Stimulated activated CD4-positive, alpha-beta T cell treated with anti-CD3 and anti-CD28 coated beads, Interleukin-1b, Interleukin-23, amount 100 ng/mL, for 4 hours (primary cell): ENCODE results near the gene CDC27.
"Not testable (repeated sequence)": the region's sequence is repeated elsewhere in the genome, so short reads cannot be mapped to it uniquely, and the experiment has no call there.

Experiments
- DNase-seq, 2 donors: peaks; one replicate each; pipeline ENCODE4 v3.0.0-alpha.2; 2020; ENCODE audit warnings: low read depth in 2 of 2

Gene CDC27

DNA sequence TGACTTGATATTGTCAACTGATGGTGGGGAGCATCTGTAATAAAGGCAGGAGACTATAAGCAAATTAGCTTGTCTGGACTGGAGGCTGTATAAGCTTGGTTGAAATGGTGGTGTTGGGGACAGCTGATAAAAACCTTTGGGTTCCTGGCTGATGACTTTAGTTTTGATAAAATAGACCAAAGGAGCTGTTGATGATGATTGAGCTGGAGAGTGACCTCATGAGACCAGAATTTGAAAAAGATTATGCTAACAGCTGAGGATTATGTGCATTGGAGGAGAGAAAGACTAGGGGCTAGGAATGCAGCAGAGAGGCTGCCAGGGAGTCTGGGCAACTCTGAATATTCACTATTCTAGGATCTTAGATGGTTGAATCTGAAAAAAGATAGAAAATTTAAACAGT, 8.7 kb upstream of the CDC27 start:
- DNase-seq, result no peak

GRCh38 chr17:47193931-47194511, 4.9 kb upstream of the CDC27 start:
- no peak for DNase-seq

GRCh38 chr17:47192554-47192953, 3.5 kb upstream of the CDC27 start:
- DNase-seq, result no peak

GRCh38 chr17:47190770-47191169, 1.7 kb upstream of the CDC27 start:
- no peak for DNase-seq

DNA sequence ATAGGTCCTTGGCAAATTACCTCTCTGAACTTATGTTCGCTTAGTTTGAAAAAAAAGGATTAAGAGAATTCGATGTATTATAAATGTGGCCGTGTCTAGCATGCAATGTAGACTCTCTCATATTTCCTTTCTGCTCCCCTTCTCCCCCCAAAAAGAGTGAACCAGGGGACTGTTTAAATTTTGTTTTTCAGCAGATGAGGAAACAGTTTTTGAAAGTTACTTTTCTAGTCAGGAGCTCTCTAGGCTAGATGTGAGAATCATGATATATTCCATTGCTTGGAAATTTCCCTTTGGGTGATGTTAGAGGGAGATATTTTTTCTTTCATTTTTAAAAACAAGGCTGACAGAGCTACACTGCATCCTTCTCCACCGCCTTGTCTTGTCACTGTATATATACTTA, 1.1 kb upstream of the CDC27 start:
- no peak for DNase-seq

GRCh38 chr17:47189732-47190237, 690 bp upstream of the CDC27 start:
- no peak for DNase-seq

- no peak for DNase-seq
These were observed 722 bp downstream of the CDC27 start for GRCh38 chr17:47188271-47188875.

GRCh38 chr17:47184681-47185080, 4.4 kb downstream of the CDC27 start:
- no peak for DNase-seq

DNA sequence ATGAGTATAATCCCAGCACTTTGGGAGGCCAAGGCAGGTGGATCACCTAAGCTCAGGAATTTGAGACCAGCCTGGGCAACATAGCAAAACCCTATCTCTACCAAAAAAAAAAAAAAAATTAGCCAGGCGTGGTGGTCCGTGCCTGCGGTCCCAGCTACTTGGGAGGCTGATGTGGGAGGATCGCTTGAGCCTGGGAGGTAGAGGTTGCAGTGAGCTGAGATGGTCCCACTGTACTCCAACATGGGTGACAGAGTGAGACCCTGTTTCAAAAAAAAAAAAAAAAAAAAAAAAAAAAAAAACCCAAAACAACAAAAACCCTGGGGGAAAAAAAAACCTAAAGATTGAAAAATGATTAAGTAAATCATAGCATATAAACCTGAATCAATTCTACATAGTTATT, 8.1 kb downstream of the CDC27 start:
- DNase-seq, result not testable (repeated sequence)

DNA sequence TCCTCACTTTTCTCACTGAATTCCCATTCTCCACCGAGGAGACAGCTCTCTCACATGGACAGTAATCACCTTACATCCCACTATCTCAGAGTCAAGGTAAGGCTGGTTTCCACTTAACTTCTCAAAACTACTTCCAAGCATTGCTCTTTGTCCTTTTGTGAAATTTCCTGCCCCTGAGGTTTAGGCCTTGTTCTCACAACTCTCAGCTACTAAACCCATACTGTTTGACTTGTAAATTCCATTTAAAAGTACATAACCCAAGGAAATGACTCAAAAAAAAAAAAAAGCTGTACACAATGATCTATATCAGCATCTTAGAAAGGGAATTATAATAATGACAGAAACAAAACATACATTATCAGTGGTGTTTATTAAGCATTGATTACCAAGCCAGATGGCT, 8.8 kb downstream of the CDC27 start:
- DNase-seq, result no peak

GRCh38 chr17:47179141-47179540, 10.0 kb downstream of the CDC27 start:
- no peak for DNase-seq

DNA sequence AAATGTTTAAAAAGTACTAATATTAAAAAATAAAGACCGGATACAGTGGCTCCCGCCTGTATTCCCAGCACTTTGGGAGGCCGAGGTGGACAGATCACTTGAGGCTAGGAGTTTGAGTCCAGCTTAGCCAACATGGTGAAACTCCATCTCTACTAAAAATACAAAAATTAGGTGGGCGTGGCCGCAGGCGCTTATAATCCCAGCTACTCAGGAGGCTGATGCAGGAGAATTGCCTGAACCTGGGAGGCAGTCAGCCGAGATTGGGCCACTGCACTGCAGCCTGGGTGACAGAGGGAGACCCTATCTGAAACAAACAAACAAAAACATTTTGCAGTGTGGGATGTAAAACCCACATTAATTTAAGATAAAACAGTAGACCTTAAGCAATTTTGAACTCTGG, 11.8 kb downstream of the CDC27 start:
- no peak for DNase-seq

DNA sequence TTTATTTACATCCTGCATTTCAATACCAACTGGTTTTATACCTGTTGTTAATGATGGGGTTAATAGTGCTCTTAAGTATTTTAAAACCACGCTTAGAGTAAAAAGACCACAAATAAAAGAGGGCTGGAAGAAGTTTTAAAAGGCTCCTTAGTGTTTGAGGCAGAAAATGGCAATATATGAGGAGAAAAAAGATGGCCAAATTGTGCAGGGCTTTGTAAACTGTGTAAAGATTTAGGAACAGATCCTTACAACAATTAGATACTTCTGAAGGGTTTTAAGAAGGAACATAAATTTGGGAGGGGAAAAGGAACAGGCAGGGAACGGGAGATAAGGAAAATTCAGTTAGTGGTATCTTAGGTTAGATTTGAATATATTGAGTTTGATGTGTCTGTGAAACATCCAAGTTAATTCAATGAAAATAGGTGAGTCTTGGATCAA, 12.7 kb downstream of the CDC27 start:
- no peak for DNase-seq

GRCh38 chr17:47174823-47175222, 14.3 kb downstream of the CDC27 start:
- DNase-seq, result not testable (repeated sequence)

- no peak for DNase-seq
These were observed 16.2 kb downstream of the CDC27 start for GRCh38 chr17:47172696-47173565.

- no peak for DNase-seq
These were observed 18.4 kb downstream of the CDC27 start for GRCh38 chr17:47170710-47171109.

- not testable (repeated sequence) for DNase-seq
These were observed 20.2 kb downstream of the CDC27 start for GRCh38 chr17:47168896-47169295.

DNA sequence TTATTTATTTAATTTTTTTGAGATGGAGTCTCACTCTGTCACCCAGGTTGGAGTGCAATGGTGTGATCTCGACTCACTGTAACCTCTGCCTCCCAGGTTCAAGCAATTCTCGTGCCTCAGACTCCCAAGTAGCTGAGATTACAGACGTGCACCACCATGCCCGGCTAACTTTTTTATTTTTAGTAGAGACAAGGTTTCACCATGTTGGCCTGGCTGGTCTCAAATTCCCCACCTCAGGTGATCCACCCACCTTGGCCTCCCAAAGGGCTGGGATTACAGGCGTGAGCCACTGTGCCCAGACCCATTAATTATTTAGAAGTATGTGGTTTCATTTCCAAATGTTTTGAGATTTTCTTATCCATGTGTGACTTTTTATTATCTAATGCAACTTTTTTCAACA, 22.2 kb downstream of the CDC27 start:
- not testable (repeated sequence) for DNase-seq

- no peak for DNase-seq
These were observed 24.0 kb downstream of the CDC27 start for GRCh38 chr17:47165137-47165536.

- DNase-seq, result no peak
These were observed 24.8 kb downstream of the CDC27 start for GRCh38 chr17:47164263-47164662.

DNA sequence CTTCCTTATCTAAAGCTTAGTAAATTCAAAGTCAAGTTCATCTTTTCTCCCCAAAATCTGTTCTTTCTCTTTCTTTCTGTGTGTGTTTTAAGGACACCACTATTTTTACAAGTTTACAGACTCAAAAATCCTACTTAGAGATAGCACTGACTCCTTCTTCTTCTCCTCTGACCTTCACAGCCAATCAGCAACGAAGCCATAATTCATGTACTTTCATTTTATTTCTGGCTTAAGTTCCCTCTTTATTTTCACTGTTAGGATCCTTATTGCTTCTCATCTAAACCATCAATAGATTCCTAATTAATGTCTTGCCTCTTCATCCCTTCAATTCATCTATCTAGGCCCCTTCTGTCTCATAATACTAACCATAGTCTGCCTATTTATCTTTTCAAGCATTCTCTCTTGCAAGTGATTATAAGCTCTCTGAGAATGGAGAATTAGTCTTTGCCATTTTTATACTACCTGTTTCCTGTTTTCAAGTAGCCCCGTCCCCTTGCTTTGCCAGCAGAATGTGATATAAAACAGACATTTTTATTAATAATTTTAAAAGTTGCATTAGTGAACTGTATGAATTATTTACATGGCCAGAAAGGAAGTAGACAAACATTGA, 27.0 kb downstream of the CDC27 start:
- DNase-seq, result no peak

GRCh38 chr17:47159315-47159714, 29.8 kb downstream of the CDC27 start:
- no peak for DNase-seq
